Activated naive CD4-positive, alpha-beta T cell (primary cell): ENCODE results near the gene SYCP2L.
"Not testable (repeated sequence)": the region's sequence is repeated elsewhere in the genome, so short reads cannot be mapped to it uniquely, and the experiment has no call there.

ENCODE experiments used
- DNase-seq, 4 experiments: peaks; one replicate each; lab custom pipeline; 2025; lab: John Stamatoyannopoulos, UW

The SYCP2L gene

DNA sequence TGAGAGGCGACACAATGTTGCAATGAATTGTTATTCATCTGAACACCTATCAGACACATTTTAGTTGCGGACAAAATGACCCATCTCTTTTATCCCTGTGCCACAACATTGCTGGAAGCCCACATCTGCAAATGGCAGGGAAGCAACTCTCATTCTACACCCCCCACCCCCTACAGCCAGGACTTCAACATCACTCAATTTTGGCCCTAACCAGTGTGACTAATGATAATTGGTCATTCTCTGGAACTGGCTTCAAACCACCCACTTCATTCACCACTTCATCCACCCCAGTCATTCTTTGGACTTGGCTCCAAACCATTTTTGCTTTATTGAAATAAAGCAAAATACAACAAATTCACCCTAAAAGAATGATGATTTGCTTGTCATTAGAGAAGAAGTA, 6.5 kb upstream of the SYCP2L start:
- DNase-seq: no peak

DNA sequence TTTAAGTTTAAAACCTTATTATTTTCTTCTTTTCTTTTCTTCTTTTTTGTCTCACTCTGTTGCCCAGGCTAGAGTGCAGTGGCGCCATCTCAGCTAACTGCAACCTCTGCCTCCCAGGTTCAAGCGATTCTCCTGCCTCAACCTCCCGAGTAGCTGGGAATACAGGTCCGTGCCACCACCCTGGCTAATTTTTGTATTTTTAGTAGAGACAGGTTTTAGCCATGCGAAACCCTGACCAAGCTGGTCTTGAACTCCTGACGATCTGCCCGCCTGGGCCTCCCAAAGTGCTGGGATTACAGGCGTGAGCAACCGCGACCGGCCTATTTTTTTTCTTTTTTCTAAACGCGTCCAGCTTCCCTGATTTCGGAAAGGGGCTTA, 4.6 kb upstream of the SYCP2L start:
- not testable (repeated sequence) for DNase-seq

- no peak for DNase-seq
Observed at GRCh38 chr6:10882657-10883171, 4.1 kb upstream of the SYCP2L start.

DNA sequence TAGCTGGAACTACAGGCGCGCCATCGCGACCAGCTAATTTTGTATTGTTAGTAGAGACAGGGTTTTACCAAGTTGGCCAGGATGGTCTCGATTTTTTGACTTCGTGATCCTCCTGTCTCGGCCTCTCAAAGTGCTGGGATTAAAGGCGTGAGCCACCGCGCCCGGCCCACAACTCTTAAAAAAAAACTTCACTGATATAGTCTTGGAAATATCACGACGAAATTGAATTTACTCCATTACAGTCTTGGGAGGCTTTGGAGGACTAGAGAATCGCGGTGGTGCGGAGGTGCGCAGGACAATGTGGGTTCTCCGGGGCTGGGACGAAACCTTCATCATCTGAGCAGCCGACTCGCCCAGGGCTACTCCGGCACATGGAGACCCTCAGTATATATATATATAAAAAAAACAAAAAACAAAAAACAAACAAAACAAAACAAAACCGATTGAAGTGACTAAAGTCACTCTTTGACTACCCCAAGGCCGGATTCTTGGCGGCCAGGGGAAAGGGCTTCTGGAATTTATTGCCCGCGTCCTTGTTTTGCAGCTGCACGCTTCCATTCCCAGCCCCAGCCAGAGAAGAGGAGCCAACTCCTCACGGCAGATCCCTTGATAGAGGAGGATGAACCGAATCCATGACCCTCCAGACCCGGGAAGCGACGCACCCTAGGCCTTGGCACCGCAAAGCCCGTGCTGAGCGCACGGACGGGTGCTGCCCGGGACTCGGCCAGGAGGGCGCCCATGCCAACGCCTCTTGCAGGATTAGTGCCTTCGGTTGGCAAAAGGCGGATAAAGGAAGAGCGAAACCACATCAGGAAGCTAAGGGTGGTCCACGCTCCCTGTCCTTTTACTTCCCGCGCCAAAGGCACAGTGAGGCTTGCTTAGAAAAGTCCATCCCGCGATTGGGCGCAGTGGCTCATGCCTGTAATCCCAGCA, 3.3 kb upstream of the SYCP2L start:
- DNase-seq: no peak

- DNase-seq: no peak
Observed at GRCh38 chr6:10884245-10884972, 2.4 kb upstream of the SYCP2L start.

DNA sequence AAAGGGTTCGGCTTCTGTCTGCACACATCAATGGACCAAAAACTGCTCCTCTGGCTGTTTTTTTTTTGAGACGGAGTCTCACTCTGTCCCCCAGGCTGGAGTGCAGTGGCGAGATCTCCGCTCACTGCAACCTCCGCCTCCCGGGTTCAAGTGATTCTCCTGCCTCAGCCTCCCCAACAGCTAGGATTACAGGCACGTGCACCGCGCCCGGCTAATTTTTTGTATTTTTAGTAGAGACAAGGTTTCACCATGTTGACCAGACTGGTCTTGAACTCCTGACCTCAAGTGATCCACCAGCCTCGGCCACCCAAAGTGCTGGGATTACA, 524 bp upstream of the SYCP2L start:
- DNase-seq: not testable (repeated sequence)

DNA sequence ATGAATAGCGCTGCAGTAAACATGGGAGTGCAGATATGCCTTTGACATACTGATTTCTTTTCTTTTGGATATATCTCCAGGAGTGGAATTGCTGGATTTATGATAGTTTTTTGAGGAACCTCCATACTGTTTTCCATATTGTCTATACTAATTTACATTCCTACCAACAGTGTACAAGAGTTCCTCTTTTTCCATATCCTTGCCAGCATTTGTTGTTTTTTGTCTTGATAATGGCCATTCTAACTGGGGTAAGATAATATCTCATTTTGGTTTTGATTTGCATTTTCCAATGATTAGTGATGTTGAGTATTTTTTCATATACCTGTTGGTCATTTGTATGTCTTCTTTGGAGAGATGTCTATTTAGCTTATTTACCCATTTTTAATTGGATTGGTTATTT, 3.3 kb downstream of the SYCP2L start:
- DNase-seq: no peak

DNA sequence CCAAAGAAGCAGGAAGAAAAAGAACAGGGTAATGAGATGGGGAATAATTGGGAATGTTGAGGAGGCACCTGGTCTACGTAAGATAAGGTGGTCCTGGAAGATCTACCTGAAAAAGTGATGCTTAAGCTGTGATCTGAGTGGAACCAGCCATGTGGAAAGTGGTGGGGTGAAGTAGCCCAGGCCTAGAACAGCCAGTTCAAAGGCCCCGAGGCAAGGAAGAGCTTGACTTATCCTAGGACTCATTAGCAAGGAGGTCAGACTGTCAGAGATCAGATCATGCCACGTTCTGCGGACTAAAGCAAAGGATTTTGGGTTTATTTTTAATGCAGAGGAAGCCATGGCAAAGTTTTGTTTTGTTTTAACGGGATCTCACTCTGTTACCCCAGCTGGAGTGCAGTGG, 5.1 kb downstream of the SYCP2L start:
- DNase-seq: no peak

GRCh38 chr6:10894958-10895357, 8.1 kb downstream of the SYCP2L start:
- DNase-seq: no peak

DNA sequence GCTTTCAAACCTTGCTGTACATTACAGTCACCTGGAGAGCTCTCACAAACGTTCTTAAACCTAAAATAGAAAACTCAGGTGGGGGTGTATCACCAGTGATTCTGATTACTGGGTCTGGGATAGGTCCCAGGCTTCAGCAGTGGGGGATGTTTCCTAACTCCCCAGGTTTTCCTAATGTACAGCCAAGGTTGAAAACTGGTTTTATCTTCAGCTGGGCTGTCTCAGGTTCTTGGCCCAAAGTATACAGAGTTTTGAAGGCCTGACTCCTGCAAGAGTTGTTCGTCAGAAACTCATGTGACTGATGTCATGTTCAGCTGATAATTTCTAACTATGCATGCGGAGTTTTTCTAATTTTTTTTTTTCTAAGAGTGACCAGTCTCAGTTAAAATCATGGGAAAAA, 9.8 kb downstream of the SYCP2L start:
- no peak for DNase-seq

- no peak for DNase-seq
Observed at GRCh38 chr6:10901770-10902169, 14.9 kb downstream of the SYCP2L start.

DNA sequence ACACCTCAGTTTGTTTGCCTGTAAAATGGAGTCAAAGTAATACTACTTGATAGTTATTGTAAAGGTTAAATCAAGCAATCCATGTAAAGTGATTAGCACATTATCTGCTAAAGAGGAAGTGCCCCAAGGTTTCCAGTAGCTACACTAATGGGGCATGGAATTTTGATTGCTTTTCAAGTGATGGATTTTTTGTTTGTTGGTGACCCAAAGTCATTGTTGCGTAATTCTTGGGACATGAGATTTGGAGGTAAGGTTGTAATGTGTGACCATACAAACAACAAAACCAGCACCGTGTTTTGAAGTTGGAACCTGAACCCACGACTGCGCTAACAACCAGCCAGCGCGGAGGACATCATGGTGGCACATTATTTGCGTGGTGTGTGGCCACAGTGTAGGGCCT, 17.2 kb downstream of the SYCP2L start:
- DNase-seq: no peak

DNA sequence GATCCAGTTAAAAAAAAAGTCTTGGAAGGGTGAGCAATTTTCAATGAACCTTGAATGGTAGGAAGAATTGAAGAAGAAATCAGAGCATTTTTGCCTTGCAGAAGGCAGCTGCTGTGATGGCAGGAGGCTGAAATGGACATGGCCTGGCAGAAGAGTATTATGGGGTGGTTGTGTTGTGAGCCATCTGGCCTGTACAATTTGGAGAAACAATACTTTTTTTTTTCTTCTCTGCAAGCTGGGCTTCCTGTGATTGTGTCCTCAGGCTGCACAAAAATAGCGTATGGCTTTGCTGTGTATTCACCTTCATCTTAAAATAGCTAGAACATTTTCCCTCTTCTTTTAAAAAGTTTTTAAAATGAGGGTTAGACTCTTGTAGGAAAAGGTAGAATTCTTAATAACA, 21.4 kb downstream of the SYCP2L start:
- no peak for DNase-seq

DNA sequence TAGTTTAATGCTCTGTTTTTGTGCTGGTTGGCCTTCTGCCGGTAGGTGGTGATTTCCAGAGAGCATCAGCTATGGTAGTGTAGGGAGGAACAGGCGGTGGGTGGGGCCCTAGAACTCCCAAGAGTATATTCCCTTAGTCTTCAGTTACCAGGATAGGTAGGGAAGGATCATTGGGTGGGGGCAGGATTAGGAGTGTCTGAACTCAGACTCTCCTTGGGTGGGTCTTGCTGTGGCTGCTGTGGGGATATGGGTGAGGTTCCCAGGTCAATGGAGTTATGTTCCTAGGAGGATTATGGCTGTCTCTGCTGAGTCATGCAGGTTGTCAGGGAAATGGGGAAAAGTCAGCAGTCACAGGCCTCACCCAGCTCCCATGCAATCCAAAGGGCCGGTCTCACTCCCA, 32.7 kb downstream of the SYCP2L start:
- not testable (repeated sequence) for DNase-seq

- DNase-seq: no peak
Observed at GRCh38 chr6:10933126-10933525, 46.3 kb downstream of the SYCP2L start.

- no peak for DNase-seq
Observed at GRCh38 chr6:10939840-10940239, 53.0 kb downstream of the SYCP2L start.

GRCh38 chr6:10945845-10946244, 59.0 kb downstream of the SYCP2L start:
- DNase-seq: no peak

DNA sequence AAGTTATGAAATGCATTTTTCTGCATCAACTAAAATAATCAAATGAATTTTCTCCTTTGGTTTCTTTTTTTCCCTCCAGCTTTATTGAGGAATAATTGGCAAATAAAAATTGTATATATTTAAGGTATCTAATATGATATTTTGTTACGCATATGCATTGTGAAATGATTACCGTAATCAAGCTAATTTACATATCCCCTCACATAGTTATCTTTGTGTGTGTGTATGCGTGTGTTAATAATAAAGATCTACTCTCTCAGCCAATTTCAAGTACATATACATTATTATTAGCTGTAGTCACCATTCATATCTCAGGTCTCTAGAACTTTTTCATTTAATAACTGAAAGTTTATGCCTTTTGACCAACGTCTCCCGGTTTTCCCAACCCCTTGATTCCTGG, 61.1 kb downstream of the SYCP2L start:
- no peak for DNase-seq

DNA sequence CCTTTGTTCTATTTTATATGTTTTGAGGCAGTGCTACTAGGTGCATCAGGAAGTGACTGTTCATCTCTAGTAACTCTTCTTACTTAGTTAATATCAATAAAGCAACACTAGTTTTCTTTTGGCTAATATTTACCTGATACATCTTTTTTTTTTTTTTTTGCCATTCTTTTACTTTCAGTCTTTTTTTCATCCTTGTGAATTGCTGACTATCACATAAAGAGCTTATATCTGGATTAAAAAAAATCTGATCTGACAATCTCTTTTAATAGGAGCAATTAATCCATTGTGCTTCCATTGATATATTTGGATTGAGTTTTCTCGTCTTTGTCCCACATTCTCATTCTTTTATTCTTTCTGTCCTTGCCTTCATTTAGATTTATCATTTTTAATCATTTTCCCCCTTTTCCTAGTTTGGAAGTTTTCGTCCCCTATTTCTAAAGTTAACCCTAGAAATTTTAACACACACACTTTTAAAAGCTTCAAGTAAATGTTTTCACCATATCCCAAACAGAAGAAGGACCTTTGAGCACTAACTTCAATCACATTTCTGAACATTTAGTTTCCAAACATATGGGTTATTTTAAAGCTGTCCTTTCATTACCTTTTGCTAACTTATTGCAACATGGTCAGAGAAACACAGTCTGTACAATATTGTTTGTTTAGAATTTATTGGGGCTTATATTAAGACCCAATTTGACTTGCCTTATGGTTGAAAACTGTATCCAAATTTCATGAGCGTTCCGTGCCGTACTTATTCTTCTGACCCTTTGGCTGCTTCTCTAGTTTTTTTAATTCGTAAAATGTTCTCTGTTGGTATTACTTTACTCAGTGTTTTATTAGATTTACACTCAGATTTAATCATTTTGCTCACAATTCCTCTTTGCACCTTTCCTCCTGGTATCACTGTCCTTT, 63.0 kb downstream of the SYCP2L start:
- DNase-seq: no peak

GRCh38 chr6:10951675-10952282, 64.9 kb downstream of the SYCP2L start:
- DNase-seq: no peak

GRCh38 chr6:10954590-10955010, 67.7 kb downstream of the SYCP2L start:
- peak in 3 of 4 experiments; percentile 2 to 28 (median 17) for DNase-seq

DNA sequence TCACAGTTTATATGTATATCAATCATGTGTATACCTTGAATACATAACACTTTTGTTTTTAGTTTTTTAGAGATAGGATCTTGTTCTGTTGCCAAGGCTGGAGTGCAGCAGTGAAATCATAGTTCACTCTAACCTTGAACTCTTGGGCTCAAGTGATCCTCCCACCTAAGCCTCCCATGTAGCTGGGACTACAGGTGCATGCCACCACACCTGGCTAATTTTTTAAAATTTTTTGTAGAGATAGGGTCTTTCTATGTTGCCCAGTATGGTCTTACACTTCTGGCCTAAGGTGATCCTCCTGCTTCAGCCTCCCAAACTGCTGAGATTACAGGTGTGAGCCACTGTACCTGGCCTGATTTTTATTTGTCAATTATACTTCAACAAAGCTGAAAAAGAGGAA, 69.9 kb downstream of the SYCP2L start:
- DNase-seq: no peak
